HG02943 (cell line): ENCODE data around the gene PNPLA3.
A peak's percentile ranks its signal among the peaks of the same experiment; 100 is the strongest.

Source experiments
- ATAC-seq: cut with Tn5 transposase; IDR thresholded peaks from one replicate; pipeline ENCODE4 v1.9.1; 2021; ENCODE audit warnings: mild to moderate bottlenecking, low read depth, moderate library complexity; ENCODE audit not compliant: unreplicated experiment

The PNPLA3 gene, protein sequence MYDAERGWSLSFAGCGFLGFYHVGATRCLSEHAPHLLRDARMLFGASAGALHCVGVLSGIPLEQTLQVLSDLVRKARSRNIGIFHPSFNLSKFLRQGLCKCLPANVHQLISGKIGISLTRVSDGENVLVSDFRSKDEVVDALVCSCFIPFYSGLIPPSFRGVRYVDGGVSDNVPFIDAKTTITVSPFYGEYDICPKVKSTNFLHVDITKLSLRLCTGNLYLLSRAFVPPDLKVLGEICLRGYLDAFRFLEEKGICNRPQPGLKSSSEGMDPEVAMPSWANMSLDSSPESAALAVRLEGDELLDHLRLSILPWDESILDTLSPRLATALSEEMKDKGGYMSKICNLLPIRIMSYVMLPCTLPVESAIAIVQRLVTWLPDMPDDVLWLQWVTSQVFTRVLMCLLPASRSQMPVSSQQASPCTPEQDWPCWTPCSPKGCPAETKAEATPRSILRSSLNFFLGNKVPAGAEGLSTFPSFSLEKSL

DNA sequence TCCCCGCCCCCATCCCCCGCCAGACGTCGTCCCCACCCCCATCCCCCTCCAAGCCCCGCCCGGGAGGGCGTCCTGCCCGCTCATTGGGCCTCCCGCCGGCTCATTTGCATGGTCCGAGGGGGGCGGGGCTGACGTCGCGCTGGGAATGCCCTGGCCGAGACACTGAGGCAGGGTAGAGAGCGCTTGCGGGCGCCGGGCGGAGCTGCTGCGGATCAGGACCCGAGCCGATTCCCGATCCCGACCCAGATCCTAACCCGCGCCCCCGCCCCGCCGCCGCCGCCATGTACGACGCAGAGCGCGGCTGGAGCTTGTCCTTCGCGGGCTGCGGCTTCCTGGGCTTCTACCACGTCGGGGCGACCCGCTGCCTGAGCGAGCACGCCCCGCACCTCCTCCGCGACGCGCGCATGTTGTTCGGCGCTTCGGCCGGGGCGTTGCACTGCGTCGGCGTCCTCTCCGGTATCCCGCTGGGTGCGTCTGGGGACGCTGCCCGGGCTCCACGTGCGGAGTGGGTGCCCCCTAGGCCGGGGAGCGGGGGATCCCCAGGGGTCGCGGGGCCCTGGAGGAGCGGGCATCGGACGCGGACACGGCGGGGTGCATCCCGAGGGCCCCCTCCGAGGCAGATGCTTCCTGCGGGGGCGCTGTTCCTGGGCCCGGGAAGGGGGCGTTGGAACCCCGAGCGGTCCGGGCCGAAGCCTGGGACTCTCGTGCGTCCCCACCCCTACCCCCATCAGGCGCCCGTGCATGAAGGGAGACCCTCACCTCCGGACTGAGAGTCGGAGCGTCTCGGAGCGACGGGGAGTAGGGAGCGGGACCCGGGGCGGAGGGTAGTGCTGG is at the start of gene PNPLA3:
TSS of gene PNPLA3 (plus strand) at position 175 of the 834 bp plus-strand sequence. CDS start at position 282, 107 bp downstream.
- no peak for ATAC-seq

DNA sequence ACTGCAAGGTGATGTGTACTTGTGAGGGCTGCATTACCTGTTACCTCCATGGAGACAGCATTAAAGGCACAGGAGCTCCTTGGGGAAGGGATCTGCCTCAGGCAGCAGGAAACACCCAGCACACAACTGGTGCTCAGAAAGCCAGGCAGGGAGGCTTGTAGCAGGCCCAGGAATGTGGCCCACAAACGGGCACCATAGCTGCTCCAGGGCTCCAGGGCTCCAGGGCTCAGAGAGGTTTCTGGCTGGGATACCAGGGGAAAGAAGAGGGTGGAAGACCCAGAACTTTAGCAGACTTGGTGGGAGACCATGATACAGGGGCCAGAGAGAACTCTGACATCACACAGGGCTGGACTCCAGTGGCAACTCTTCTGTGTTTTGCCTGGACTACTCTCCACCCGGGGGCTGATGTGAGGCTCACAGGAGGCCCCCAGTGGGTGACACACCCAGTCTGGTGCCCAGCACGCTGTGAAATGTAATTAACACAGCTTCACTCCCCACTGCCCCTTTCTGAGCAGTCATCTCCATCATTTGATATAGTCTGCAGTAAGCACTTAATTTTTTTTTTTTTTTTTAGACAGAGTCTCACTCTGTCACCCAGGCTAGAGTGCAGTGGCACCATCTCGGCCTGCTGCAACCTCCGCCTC is 46.6 kb upstream of the PNPLA3 start:
- no peak for ATAC-seq

DNA sequence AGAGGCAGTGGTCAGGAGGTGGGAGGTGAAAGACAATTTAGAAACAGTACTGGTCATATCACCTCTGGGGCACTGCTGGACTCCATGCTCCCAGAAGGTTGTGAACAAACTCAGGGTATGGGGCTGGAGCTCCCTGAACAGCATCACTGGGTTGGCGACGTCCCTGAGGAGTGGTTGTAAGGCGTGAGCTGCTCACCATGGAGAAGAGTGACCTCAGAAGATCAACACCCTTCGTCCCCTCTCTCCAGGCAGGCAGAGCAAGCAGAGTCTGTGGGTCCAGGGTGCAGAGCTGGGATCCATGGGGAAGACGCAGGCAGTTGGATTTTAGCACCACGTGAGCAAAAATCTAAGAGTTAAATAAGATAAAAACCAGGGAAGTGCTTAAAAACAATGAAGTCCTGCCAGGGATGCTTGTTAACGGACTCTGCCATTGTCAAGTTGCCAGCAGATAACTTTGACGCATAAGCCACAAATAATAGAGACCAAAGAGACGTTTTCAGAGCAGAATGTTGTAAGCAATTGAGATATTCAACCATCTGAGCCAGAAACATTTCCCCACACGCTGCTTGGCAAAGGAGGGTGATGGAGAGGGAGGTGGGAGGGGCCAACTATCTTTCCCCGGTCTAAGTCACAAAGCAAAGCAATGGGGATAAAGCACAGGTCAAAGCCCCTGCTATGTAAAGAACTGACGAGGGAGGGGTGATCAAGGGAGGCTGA is 45.4 kb upstream of the PNPLA3 start:
- ATAC-seq = no peak

DNA sequence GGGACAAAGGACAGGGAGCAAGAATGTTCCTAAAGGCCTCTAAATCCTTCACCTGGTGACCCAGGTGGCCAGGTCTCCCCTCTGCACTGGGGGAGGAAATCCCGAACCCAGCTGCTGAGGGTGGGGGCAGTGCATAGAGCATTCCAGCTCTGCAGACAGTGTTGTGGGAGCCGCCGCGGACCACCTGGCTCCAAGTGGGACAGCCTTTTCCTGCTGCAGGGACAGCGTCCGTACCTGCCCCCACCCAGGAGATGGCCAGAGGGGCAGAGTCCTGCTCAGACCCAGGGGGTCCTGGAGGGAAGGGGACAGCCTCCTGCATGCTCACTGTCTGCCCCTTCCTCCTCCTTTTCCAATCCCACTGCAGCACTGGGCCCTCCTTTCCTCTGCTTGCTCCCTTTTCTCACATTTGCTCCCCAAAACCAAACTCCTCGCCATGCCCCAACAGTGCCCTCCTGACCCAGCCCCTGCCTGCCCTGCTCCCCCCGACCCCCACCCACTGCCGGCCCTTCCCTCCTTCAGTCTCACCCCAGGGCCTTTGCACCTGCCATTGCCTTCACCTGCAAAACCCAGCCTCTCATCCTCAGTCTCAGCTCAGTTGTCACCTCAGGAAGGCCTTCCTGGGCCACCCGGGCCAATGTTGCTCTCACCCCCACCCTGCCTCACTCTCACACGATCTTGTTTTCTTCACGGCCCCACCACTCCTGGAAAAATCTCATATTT is 44.6 kb upstream of the PNPLA3 start:
- no peak for ATAC-seq

DNA sequence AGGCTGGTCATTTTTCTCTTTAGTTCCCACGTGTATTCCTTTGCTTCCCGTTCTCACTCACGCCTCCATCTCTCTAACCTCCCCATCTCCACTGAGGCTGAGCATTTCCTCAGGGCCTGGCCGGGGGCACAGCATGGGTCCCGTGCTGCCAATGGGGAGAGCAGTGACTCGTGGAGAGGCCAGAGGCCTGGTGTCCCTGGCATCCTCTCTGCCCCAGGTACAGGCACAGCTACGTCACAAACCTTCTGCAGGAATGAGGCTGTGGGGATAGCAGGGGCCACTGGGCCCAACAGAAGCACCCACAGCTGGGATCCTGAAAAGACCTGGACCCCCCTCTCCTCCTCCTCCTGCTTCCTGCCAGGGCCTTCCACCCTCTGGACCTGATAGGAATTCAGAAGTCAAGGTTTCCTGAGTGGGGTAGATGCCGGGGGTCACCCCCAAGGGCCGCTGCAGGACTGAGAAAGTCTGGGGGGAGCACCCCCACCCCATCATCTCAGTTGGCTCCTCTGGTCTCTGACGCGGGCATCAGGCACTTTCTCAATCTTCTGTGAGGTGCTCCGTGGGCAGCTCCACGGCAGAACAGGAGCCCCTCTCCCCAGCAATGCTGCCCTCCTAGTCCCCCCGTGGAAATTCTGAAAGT is 43.6 kb upstream of the PNPLA3 start:
- ATAC-seq = no peak

DNA sequence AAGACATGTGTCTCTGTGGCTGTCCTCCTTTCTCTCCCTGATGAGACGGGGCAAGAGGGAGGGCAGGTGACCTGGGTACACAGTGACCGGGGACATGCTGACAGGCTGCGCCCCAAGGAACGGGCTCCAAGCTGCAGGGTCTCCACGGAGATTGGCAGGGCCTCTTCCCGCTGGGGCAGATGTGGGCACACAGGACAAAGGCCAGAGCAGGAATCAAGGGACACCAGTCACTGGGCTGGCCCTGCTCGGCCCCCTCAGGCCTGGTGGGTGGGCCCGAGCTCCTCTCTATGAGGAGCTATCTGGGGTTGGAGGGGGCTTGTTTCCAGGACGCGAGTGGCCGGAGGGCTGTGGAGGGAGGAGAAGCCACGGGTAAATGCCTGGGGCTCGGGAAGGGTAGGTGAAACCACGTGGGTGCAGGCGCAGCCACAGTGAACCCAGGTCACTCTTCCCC is 43.0 kb upstream of the PNPLA3 start:
- ATAC-seq = no peak

DNA sequence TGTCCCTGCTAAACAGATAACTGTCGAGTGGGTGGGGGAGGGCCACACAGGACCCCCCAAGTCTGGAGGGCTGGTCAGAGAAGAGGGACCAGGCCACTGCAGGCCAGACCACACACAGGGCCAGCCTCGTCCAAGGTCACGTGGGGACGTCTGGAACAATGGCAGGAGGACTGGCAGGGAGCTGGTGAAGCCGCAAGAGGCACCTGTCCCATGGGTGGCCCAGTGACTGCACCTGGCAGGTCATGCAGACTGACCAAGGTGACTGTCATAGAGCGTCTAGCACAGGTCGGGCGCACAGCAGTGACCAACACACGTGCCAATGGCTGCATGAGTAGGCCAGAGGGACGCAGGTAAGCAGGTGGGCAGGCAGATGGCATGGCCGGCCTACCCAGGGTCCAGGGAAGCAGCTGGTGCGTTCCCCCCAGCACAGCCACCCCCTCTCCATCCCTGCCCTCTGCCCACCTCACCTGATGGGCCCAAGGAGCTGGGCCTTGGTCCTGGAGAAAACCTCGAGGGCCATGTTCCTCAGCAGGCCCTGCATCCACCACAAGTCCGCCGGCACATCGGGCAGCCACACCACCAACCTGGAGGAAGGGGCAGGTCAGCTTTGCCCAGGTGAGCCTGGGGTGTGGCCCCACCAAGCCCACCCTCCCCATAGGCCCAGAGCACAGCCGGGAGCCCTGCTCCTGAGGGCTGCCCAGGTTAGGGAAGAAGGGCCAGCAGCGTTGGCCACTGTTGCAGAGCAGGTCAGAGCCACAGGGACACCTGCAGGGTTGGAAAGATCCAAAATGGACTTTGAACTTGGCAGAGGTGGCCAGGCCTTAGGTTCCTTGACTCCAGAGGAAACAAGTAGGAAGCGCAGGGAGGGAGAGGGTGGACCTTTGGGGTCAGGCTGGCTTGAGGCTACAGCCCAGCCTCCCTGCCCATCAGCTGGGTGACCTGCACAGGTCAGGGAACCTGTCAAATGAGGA is 42.2 kb upstream of the PNPLA3 start:
- ATAC-seq = no peak

DNA sequence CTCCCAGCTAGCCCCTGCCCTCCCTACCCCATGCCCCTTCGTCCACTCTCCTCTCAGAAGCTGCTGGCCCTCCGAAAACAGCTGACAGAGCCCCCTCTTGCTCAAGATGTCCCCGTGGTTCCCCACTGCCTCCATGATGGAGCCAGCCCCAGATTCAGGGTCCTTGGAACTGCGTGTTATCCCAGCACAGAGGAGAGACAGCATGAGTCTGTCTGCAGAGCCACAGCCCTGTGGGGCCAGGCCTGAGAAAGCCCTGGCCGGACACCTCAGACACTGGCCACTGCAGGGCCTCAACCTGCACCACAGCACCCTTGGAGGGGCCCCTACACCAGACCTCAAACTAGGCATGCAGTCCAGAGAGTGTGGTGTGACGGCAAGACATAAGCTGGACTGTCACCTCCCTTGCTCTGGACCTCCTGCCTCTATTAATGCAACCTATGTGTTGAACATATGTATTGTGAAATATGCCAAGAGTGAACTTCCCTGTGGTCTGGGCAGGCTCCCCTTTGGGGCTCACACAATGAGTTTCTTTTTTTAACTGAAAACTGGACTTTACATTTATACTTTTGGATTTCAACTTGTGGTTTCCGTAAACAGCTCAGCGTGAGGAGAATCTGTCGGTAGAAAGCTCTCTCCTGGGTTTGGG is 41.4 kb upstream of the PNPLA3 start:
- no peak for ATAC-seq

DNA sequence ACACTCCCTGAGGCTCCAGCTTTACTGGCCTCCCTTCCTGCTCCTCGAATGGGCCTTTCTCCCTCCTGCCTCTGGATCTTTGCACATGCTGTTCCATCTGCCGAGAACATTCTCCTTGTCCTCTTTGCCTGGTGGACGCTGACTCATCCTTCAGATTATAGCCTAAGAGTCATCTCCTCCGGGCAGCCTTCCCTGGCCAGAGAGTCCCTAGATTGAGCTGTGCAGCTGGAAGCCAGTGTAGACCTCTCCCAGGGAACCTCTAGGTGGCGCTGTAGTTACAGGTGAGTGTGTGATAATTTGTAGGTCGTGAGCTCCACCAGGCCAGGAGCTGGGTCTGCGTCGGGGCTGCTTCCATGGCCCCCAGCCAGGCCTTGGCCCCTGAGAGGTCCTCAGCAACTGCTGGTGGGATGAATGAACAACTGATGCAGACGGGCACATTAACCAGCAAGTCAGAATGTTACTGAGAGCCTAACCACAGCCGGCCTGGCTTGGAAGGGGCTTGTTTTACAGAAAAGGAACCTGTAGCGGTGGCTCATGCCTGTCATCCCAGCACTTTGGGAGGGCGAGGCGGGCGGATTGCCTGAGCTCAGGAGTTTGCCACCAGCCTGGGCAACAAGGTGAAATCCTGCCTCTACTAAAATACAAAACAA is 40.5 kb upstream of the PNPLA3 start:
- ATAC-seq = no peak

DNA sequence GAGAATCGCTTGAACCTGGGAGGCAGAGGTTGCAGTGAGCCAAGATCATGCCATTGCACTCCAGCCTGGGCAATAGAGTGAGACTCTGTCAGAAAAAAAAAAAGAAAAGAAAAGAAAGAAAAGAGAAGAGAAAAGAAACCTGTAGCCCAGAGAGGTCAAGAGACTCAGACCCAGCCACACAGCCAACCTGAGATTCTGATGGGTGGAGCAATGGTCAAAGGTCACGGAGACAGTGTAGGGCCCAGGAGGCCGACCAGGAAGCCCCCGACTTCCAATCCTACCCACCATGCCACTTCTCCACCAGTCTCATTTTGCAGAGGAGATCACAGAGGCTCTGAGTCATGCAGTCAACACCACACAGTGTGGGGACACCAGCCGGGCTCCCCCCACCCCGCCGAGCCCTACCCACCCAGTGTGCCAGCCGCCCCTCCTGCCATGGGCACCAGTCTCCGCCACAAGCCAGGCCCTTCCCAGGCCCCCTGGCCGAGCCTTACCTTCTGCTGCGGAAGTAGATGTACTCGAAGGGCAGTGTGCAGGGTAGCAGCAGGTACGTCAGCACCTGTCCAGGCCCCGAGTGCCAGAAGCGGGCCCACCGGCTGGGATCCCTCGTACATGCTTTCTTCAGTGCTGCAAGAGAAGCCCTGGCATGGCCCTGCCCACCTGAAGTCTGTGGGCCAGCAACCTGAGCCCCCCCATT is 39.7 kb upstream of the PNPLA3 start:
- ATAC-seq = no peak

DNA sequence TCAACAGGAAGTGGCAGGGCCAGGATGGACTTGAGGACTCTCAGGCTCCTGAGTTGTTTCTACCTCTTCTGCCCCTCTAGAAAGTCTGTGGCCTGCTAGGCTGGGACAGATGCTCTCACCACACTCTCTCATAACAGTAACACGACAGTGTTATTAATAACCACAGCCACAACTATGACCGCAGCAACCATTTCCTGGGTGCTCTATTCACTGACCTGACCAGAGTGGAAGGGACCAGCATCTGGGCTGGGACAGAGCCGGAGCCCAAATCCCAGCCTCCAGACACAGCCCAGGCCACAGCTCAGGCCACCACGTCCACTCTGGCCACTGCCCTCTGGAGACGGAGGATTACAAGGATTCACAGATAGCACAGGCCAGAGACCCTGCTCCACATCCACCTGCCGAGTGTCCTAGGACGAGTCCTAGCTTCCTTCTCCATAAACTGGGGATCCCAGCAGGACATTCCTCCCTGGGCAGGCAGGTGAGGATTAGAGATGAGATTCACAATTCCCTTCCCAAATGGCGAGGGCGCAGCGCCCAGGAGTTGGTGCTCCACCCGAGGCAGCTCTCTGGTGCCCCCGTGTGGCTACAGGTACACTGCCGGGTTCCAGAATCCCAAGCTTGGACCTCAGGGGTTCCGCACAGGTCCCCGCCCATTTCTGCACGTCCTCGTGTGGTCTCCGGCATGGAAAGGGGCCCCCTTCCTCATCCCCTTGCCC is 38.8 kb upstream of the PNPLA3 start:
- ATAC-seq = peak; percentile 62

DNA sequence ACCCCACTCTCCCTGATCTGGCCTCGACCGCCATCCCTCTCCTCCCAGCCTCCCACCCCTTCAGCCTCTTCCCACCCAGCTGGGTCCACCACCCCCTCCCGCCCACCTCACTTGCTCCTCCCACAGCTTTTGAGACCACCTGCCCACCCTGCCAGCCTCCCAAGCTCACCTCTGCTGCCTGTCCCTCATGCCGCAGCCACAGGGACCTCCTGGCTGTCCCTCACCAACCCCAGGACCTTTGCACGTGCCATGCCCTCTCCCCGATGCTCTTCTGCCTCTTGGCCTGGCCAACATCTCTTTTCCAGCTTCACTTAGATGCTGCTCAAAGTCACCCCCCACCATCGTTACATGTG is 38.3 kb upstream of the PNPLA3 start:
- ATAC-seq = no peak

DNA sequence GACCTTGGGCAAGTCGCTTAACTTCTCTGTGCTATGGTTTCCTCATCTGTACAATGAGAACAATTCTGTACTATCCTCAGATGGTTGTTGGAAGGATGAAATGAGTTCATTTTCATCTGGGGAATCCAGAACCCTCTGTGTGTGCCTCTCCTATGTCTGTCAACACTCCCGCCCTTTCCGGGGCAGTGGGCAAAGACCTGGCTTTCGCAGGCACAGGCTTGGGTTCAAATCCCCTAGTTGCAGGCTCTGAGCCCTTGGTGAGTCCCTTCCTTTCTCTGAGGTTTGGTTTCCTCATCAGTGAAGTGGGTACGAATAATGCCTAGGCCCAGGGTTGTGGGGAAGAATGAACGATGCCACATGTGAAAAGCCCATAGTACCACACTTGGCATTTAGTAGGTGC is 37.8 kb upstream of the PNPLA3 start:
- ATAC-seq = no peak

DNA sequence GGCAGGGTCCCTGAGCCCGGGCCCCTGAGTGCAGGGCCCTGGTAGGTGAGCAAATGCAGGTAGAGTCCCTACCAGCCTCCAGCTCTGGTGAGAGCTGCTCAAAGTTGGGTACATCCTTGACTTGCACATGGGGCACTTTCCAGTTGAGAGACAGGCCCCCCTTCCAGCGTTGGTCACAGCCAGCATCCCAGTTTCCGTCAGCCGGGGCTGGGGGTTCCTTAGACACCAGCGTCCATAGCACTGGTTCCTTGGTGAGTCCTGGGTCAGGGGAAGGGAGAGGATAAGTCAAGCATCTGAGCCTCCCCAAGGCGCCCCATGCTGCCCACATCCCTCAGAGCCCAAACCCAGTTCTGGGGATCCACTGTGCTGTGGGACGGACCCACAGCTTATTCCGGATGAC is 37.4 kb upstream of the PNPLA3 start:
- ATAC-seq = no peak

DNA sequence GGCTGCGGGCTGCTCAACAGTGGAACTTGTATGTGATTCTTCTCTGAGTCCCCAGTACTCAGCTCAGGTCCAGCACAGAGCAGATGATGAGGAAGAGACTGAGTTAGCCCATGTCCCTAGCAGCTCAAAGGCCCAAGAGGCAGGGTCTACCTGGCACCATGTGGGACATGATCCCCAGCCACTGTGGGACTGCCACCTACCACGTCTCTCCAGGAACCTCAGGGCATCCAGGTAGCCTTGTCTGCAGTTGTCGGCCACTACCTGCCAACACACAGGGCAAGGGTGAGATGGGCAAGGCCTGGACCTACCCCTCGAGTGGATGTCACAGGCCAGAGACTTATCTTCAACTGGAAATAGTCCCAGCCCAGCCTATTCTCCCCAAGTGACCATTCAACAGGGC is 36.2 kb upstream of the PNPLA3 start:
- no peak for ATAC-seq

DNA sequence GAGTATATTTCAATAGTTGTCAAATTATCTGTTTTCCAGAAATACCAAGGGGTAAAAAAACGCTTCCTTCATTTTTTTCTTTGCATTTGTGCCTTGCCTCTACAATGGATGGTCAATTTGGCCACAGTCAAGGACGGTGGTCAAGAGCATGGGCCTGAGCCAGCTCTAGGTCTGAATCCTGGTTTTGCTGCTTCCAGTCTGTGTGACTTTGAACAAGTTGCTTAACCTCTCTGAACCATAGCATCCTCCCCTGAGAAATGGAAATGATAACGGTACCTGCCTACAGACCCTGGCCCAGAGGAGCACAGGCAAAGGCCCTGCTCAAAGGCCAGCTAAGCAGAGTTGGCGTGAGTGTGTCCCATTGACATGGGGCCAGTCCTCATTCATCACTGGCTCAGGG is 34.9 kb upstream of the PNPLA3 start:
- no peak for ATAC-seq
